ENCODE data around the gene BIRC7.

BIRC7 gene

DNA sequence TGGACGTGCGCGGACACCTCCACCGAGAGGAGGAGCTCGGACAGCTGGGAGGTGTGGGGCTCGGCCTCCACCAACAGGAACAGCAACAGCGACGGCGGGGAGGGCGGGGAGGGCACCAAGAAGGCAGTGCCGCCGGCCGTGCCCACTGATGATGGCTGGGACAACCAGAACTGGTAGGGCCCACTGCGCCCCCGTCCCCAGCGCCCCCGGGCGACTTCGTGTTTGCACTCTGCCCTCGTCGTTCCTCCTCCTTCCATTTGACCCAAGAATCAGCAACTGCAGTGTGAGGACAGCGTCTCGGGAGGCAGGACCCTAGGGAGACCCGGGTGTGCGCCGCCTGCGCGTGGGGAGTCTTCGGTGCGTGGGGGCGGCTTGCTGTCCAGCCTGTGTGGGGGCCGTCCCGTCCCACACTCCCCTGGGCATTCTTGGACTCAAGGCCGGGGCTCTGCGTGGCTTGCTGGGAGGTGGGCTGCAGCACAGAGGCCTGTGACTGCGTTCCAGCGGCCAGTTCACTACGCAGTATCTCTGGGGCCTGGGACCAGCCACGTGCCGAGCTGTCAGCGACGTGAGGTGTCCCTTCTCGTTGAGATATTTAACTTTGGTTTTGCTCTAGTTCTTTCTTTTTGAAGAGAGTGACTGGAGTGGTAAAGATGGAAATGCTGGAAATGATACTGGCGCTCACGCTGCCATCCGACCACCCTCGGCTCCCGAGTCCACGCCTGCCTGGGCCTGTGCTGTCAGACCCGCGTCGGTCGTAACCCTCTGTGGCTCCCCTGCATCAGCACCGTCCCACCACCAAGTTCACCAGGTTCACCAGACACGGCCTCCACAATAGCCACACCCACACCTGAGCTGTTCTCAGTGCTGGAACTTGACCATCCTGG, 52.2 kb downstream of the BIRC7 start:
- DNase-seq (ENCODE audit: low spot score) = no peak
- TF ChIP-seq, protein P1, sequence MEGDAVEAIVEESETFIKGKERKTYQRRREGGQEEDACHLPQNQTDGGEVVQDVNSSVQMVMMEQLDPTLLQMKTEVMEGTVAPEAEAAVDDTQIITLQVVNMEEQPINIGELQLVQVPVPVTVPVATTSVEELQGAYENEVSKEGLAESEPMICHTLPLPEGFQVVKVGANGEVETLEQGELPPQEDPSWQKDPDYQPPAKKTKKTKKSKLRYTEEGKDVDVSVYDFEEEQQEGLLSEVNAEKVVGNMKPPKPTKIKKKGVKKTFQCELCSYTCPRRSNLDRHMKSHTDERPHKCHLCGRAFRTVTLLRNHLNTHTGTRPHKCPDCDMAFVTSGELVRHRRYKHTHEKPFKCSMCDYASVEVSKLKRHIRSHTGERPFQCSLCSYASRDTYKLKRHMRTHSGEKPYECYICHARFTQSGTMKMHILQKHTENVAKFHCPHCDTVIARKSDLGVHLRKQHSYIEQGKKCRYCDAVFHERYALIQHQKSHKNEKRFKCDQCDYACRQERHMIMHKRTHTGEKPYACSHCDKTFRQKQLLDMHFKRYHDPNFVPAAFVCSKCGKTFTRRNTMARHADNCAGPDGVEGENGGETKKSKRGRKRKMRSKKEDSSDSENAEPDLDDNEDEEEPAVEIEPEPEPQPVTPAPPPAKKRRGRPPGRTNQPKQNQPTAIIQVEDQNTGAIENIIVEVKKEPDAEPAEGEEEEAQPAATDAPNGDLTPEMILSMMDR (IDR thresholded peaks at IDR 0.05; ENCODE audit: borderline replicate concordance, control extremely low read depth, extremely low read depth, insufficient read depth, missing control alignments) = no peak
- in situ Hi-C loops (cut with MboI; ENCODE audit: low sequenced_read_pairs, unreplicated experiment) = no loop called here

DNA sequence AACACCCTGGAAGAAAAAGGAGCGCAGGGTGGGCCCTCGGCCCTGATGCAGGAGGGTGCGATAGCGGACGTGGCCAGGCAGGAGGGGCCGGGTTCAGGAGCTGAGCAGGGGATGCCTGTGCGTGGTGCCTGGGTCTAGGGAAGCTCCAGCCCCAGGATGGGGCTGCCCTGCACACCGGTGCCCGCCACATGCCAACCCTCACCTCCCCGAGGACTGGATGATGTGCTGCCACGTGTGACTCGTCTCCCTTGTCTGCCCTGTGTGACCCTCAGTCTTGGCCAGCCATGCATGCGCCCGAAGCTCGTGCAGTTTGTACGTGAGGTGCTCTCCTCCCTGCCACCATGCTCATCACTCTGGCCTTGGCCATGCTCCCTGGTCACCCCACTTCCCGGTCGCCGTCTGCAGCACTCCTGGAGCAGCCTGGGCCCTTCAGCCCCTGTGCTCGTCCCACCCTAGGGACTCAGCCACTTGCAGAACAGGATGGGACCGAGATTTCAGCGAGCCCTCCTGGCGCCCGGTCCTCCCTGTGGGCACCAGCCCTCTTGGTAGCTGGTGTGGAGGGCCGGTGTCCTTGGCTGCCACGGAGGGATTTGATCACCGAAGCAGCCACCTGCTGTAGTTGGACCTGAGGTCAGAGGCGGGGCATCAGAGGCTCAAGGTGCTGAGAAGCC, 53.0 kb downstream of the BIRC7 start:
- DNase-seq (ENCODE audit: low spot score) = no peak
- TF ChIP-seq, protein P1 (IDR thresholded peaks at IDR 0.05; ENCODE audit: borderline replicate concordance, control extremely low read depth, extremely low read depth, insufficient read depth, missing control alignments) = no peak
- in situ Hi-C loops (cut with MboI; ENCODE audit: low sequenced_read_pairs, unreplicated experiment) = no loop called here

DNA sequence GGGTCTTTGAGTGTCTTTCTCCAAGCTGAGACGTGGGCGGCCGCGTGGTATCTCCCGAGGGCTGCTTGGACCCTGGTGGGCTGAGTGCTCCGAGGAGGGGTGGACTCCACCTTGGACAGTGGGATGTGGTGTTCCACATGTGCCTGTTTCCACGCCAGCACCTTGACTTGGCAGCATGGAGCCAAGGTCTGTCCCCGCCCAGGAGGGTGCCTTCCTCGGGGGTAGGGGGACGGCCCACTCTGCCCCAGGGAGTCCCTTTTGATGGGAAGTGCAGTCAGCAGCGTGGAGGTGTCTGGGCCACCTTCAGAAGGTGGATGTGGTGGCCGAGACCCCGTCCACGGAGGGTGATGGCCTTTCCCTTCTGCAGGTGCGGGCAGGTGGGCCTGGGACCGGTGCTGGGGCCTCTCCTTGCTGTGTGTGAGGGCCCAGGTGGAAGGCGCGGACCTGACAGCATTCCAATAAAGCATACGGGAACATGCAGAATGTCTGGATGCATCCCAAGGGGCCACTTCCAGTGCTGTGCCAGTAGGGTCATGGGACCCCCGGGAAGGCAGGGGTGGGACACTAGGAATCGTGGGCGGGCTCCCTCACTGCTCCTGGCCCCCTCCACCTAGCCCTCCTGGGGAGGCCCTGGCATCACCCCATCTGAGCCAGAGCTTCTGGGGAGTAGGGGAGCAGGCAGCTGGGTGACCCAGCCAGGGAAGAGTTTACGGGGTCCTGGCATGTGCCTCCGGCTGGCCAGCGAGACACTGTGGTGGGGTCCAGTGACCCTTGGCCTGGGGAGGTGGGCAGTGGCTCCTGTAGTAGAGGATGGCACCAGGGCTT, 53.8 kb downstream of the BIRC7 start:
- DNase-seq (ENCODE audit: low spot score) = no peak
- in situ Hi-C loops (cut with MboI; ENCODE audit: low sequenced_read_pairs, unreplicated experiment) = no loop called here
- TF ChIP-seq, protein P1 (IDR thresholded peaks at IDR 0.05; ENCODE audit: borderline replicate concordance, control extremely low read depth, extremely low read depth, insufficient read depth, missing control alignments) = no peak

Data from GM13976 (cell line).